Heart right ventricle (tissue), 16 donors: ENCODE measurements around the gene HCRTR1. TPM values are rescaled to one million over a fixed set of nuclear protein-coding genes. Genes with fewer than 3 reads are reported as not detected.

ENCODE experiments used
- ATAC-seq, 8 donors: fragments of 200-7000 bp; cut with Tn5 transposase; one replicate each; pipeline ENCODE4 v1.9.1; 2020; ENCODE audit warnings: mild to moderate bottlenecking in 8 of 8, moderate library complexity in 8 of 8, moderate number of reproducible peaks in 1 of 8
- DNase-seq, 2 donors: peaks; one replicate each; pipeline ENCODE4 v3.0.0-alpha.2; 2020
- H3K27ac ChIP-seq, 10 donors: fragments of 200-600 bp; sonication (generic) in 2 of 10; one replicate each; pipeline versions ENCODE4 v1.5.0 to v1.8.0; 2020 to 2022; ENCODE audit warnings: mild to moderate bottlenecking in 3 of 10
- H3K27me3 ChIP-seq, 7 donors: fragments of 200-600 bp; one replicate each; pipeline ENCODE4 v1.8.0; 2021 to 2022; ENCODE audit warnings: mild to moderate bottlenecking in 2 of 7
- H3K36me3 ChIP-seq, 9 donors: fragments of 200-600 bp; sonication (generic) in 1 of 9; one replicate each; pipeline versions ENCODE4 v1.5.0 to v1.8.0; 2020 to 2022; ENCODE audit warnings: mild to moderate bottlenecking in 2 of 9
- H3K4me1 ChIP-seq, 9 donors: fragments of 200-600 bp; sonication (generic) in 1 of 9; one replicate each; pipeline versions ENCODE4 v1.5.0 to v1.8.0; 2020 to 2022; ENCODE audit warnings: mild to moderate bottlenecking in 4 of 9
- H3K4me3 ChIP-seq, 10 donors: fragments of 200-600 bp; sonication (generic) in 2 of 10; one replicate each; pipeline versions ENCODE4 v1.5.0 to v1.8.0; 2020 to 2022; ENCODE audit warnings: mild to moderate bottlenecking in 7 of 10, moderate library complexity in 2 of 10
- H3K9me3 ChIP-seq, 11 donors: fragments of 200-600 bp in 10 of 11; sonication (generic) in 2 of 11; one replicate each; pipeline versions ENCODE4 v1.5.0 to v1.8.0; 2013 to 2022; ENCODE audit warnings: mild to moderate bottlenecking in 2 of 11, control low read depth in 1 of 11, moderate library complexity in 1 of 11
- WGBS, 2 donors: extraction: QIAGEN DNeasy Blood & Tissue Kit; methylation state at CpG; one replicate each; pipeline ENCODE4 v1.1.7; 2013; ENCODE audit warnings: inconsistent platforms in 1 of 2; 5-methylcytosine and 5-hydroxymethylcytosine counted together
- intact Hi-C, 10 donors: fragments of 100-400 bp; cut with DNase I; formaldehyde crosslinking; loops; one replicate each; pipeline versions ENCODE4 v1.11.1 to v1.14.2; 2022
- polyA plus RNA-seq, 2 donors: library from polyadenylated mRNA; stranded (reverse); fragments of 200-250 nt; gene quantifications; one replicate each; pipeline ENCODE4 v1.2.3, GENCODE V29; 2013
- total RNA-seq, 10 donors: library from RNA; stranded (reverse); fragmentation: NEBNext Ultra II Directional in 3 of 10; extraction: Animal tissue kit (Norgen Biotek cat#: 25700) in 3 of 10; gene quantifications; one replicate each; pipeline versions ENCODE4 v1.2.1 to v1.2.4, GENCODE V29; 2021 to 2023
- TF ChIP-seq, protein P1 (sequence below), 9 donors: fragments of 200-600 bp; sonication (generic) in 2 of 9; IDR thresholded peaks; one replicate each; pipeline versions ENCODE4 v1.5.0 to v1.8.0; 2021 to 2022; ENCODE audit warnings: antibody characterized with exemption in 9 of 9, mild to moderate bottlenecking in 5 of 9, moderate library complexity in 1 of 9
- donor health status: Arrhythmogenic right ventricular cardiomyopathy.
- donor health status: ischemic (EF 13 %, LVEDD 7.1; RV severe dilation, severe dysfunction).
- donor health status: healthy with polysubstance abuse.
- donor health status: DM: no; HTN: yes; CAD: no.
- donor health status: DM: no; HTN: no; CAD: no.
- donor health status: ischemic (EF 25% LVEDD 6.9; RV normal size, moderate dysfunction).
- donor health status: ischemic (EF 25% LVEDD 5.7; RV mildly dilated, moderate dysfunction).
- donor health status: healthy.
- donor health status: DM: yes; HTN: yes; CAD: no.
- donor health status: Ischemic cardiomyopathy.
- donor health status: ischemic (EF 35%, LVEDD 5.7; RV mildly dilated, moderate dysfunction).
- donor health status: nonischemic (EF 11% LVEDD 7.7; RV severe dilation, severe dysfunction).
- donor health status: DM: yes; HTN: yes; CAD: no.
- donor health status: PGD.
- donor health status: ischemic (EF 29% LVEDD 5.4; RV normal size, mild dysfunction).
- donor health status: nonischemic (EF 23%, LVEDD 6.1; RV moderate dilation, normal function).

HCRTR1 gene
- total and polyA plus RNA-seq, 12 donors = 0.17 to 1.5 (median 0.37) TPM; not detected in 4

DNA sequence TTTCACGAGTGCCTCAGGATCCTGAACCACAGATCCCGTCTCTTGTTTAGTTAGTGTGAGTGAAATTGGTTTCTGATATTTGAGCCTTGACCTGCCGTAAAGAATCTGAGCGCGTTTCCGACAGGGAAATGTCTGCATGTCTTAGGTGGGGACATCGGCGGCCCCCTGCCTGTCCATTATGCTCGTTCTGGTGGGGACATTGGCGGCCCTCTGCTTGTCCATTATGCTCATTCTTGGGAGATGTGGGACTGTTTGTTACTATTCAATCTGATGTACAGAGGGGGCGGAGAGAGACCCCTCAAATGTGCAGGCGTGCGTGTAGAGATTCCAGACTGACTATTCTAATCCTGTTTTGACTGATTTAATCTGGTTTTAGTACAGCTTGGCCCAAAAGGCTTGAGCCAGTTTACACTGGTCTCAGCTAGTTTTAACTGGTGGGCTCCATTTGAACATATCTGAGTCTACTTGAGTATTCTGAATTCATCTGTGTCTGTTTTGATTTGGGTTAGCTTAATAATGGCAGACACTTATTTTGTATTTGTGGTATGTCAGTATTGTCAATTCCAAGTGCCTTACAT, 47.8 kb upstream of the HCRTR1 start:
- ATAC-seq = no peak
- WGBS, 2 donors = 90 to 91% methylated on average over 13 of the region's 13 CpGs
- intact Hi-C loops = loop anchor here in 6 of 10 donors (5.0 to 10.0 kb wide), 4 partner anchors 78 to 225 kb away; no protein-coding TSS in a partner anchor
- Histone ChIP-seq H3K4me1 (peaks cover 16 to 41% (median 32%) of the 10 kb centered on the region in 9 donors), H3K4me3 (no peak overlapping the region), H3K9me3 (no peaks in the 10 kb centered on the region), H3K27ac (peak overlapping the region in 9 of 10 donors; percentile 31 to 82 (median 69)), H3K36me3 (no peaks in the 10 kb centered on the region), H3K27me3 (no peaks in the 10 kb centered on the region)
- no peak for DNase-seq
- TF ChIP-seq, protein P1, sequence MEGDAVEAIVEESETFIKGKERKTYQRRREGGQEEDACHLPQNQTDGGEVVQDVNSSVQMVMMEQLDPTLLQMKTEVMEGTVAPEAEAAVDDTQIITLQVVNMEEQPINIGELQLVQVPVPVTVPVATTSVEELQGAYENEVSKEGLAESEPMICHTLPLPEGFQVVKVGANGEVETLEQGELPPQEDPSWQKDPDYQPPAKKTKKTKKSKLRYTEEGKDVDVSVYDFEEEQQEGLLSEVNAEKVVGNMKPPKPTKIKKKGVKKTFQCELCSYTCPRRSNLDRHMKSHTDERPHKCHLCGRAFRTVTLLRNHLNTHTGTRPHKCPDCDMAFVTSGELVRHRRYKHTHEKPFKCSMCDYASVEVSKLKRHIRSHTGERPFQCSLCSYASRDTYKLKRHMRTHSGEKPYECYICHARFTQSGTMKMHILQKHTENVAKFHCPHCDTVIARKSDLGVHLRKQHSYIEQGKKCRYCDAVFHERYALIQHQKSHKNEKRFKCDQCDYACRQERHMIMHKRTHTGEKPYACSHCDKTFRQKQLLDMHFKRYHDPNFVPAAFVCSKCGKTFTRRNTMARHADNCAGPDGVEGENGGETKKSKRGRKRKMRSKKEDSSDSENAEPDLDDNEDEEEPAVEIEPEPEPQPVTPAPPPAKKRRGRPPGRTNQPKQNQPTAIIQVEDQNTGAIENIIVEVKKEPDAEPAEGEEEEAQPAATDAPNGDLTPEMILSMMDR (IDR thresholded peaks at IDR 0.05) = no peak

DNA sequence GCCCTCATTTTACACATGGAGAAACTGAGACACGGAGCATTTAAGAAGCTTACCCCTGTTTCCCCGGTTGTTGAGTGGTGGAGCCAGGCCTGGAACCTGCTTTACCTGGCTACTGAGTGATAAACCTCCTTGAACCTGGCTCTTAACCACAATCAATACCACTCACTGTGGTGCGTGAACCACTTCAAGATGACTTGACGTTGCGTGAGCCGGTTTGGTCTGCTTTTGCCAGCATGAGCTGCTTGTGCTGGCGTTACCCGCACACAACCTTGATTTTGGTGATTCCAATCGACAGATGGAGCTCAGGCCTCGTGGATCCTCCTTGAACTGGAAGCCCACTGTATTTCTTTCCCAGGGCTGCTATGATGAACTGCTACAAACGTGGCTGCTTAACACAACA, 47.3 kb upstream of the HCRTR1 start:
- H3K36me3 ChIP-seq = no peaks in the 10 kb centered on the region
- no peak overlapping the region for H3K27ac ChIP-seq
- TF ChIP-seq, protein P1 (IDR thresholded peaks at IDR 0.05) = no peak
- no peaks in the 10 kb centered on the region for H3K27me3 ChIP-seq
- no peaks in the 10 kb centered on the region for H3K9me3 ChIP-seq
- DNase-seq (no peak), ATAC-seq (no peak)
- H3K4me1 ChIP-seq = peaks cover 19 to 46% (median 37%) of the 10 kb centered on the region in 9 donors
- H3K4me3 ChIP-seq = no peak overlapping the region
- intact Hi-C loops = loop anchor here in 2 of 10 donors (5.0 to 10.0 kb wide), 2 partner anchors 77 to 225 kb away; no protein-coding TSS in a partner anchor
- 96% methylated on average over 11 of the region's 11 CpGs for WGBS, 2 donors

DNA sequence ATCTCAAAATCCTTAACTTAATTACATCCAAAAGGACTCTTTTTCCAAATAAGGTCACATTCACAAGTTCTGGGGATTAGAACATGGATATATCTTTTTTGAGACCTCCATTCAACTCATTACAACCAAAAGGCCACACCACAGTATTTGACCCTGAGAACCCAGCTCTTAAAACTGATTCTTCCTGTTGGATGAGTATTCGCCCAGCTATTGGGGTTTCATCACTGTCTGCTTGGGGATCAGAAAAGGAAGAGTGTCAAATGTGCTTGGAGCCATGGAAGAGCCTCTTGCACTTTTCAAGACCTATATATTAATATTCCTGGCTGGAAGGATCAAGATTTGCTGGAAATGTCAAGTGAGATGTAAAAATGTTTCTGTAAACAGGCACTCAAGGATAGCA, 46.6 kb upstream of the HCRTR1 start:
- TF ChIP-seq, protein P1 (IDR thresholded peaks at IDR 0.05) = no peak
- intact Hi-C loops = loop anchor here in 2 of 10 donors (5.0 to 10.0 kb wide), 2 partner anchors 76 to 224 kb away; no protein-coding TSS in a partner anchor
- H3K9me3 ChIP-seq = no peaks in the 10 kb centered on the region
- 89 to 96% methylated on average over 1 of the region's 1 CpG for WGBS, 2 donors
- H3K36me3 ChIP-seq = no peaks in the 10 kb centered on the region
- H3K4me1 ChIP-seq = peaks cover 26 to 53% (median 44%) of the 10 kb centered on the region in 9 donors
- no peak overlapping the region for H3K4me3 ChIP-seq
- no peak for DNase-seq
- H3K27me3 ChIP-seq = no peaks in the 10 kb centered on the region
- ATAC-seq = no peak
- no peak overlapping the region for H3K27ac ChIP-seq

DNA sequence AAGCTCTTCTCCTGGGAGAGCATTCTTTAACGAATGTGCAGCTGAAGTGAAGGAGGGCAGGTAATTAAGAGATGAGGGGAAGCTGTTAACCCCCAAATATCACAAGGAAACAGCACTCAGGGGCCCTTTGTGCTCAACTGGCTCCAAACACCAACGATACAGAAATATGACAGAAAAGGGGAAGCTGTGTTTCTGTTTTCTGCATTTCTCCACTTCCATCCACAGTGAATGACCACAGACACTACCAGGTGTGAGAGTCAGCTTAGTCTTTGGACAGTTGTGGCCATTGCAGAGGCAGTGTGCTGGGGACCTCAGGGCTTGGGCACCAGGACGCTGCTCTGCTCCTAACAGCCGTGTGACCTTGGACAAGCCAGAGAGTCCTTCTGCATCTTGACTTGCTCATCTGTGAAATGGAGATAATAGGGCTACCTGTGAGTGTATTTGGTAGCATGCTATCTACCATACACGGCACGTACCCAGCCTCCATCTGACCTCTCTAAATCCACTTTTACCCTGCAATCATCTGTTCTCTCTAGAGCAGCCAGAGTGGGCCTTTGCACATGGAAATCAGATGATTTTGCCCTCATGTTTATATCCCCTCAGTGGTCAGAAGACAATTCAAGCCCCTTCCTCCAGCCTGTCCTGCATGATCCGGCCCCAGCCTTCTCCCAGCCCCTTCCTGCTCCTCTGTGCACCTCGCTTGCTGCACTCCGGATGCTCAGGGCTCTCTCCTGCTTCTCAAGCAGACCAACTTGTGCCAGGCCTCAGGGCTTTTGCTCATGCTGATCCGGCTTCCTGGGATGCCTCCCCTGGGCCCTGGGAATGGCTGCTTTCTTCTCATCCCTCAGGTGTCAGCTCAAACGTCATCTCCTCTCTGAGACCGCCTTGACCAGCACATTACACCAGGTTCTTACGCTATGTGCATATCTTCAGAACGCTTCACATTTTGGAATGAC, 45.9 kb upstream of the HCRTR1 start:
- Histone ChIP-seq H3K9me3 (no peaks in the 10 kb centered on the region), H3K27me3 (peaks cover 0 to 1% (median 0%) of the 10 kb centered on the region in 7 donors), H3K36me3 (no peaks in the 10 kb centered on the region), H3K4me3 (no peak overlapping the region), H3K4me1 (peaks cover 29 to 58% (median 48%) of the 10 kb centered on the region in 9 donors), H3K27ac (peak overlapping the region in 2 of 10 donors; percentile 6 to 23)
- 87 to 91% methylated on average over 14 of the region's 14 CpGs for WGBS, 2 donors
- ATAC-seq (no peak), DNase-seq (no peak)
- TF ChIP-seq, protein P1 (IDR thresholded peaks at IDR 0.05) = no peak
- intact Hi-C loops = loop anchor here in 2 of 10 donors (5.0 to 10.0 kb wide), 2 partner anchors 76 to 223 kb away; no protein-coding TSS in a partner anchor
